Ishikawa (cell line): ENCODE measurements around the gene ZNF3.

Experiments used
- EGR1 ChIP-seq: IDR thresholded peaks from 2 replicates; pipeline ENCODE4 v1.6.1; 2012
- RAD21 ChIP-seq: IDR thresholded peaks from 2 replicates; pipeline ENCODE4 v1.6.1; 2012; ENCODE audit warnings: low read depth
- TCF12 ChIP-seq: IDR thresholded peaks from 2 replicates; pipeline ENCODE4 v1.6.1; 2012; ENCODE audit warnings: low read depth
- YY1 ChIP-seq: IDR thresholded peaks from 2 replicates; pipeline ENCODE4 v1.6.1; 2012; ENCODE audit warnings: low read depth
- ZBTB7A ChIP-seq: IDR thresholded peaks from 2 replicates; pipeline ENCODE4 v1.6.1; 2012; ENCODE audit warnings: low read depth
- TF ChIP-seq, protein P1 (sequence below): IDR thresholded peaks from 2 replicates; pipeline ENCODE4 v1.6.1; 2012; ENCODE audit warnings: low read depth, mild to moderate bottlenecking
- TF ChIP-seq, protein P2 (sequence below): IDR thresholded peaks from 2 replicates; pipeline ENCODE4 v1.6.1; 2012

DNA sequence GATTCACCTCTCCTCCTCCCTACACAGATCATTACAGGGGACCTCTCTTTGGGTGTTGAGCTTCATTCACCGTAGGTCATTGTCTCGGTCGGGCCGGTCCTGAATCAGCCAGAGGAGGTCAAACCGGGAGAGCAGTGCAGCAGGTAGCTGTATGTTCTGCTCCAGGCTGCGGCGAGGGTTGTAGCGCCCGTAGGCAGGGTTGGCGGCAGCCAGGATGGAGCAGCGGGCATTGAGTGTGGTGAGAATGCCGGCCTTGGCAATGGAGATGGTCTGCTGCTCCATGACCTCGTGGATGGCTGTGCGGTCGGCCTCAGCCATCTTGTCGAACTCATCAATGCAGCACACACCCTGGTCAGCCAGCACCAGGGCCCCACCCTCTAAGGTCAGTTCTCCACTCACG is 14.2 kb upstream of the ZNF3 start:
- TF ChIP-seq EGR1 (no peak), TCF12 (no peak), RAD21 (no peak), YY1 (no peak), ZBTB7A (no peak)
- TF ChIP-seq, protein P1, sequence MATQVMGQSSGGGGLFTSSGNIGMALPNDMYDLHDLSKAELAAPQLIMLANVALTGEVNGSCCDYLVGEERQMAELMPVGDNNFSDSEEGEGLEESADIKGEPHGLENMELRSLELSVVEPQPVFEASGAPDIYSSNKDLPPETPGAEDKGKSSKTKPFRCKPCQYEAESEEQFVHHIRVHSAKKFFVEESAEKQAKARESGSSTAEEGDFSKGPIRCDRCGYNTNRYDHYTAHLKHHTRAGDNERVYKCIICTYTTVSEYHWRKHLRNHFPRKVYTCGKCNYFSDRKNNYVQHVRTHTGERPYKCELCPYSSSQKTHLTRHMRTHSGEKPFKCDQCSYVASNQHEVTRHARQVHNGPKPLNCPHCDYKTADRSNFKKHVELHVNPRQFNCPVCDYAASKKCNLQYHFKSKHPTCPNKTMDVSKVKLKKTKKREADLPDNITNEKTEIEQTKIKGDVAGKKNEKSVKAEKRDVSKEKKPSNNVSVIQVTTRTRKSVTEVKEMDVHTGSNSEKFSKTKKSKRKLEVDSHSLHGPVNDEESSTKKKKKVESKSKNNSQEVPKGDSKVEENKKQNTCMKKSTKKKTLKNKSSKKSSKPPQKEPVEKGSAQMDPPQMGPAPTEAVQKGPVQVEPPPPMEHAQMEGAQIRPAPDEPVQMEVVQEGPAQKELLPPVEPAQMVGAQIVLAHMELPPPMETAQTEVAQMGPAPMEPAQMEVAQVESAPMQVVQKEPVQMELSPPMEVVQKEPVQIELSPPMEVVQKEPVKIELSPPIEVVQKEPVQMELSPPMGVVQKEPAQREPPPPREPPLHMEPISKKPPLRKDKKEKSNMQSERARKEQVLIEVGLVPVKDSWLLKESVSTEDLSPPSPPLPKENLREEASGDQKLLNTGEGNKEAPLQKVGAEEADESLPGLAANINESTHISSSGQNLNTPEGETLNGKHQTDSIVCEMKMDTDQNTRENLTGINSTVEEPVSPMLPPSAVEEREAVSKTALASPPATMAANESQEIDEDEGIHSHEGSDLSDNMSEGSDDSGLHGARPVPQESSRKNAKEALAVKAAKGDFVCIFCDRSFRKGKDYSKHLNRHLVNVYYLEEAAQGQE = no peak
- TF ChIP-seq, protein P2, sequence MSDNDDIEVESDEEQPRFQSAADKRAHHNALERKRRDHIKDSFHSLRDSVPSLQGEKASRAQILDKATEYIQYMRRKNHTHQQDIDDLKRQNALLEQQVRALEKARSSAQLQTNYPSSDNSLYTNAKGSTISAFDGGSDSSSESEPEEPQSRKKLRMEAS = no peak
